HG02938 (cell line): ENCODE measurements around the gene HSPB1.
"Not testable (repeated sequence)": the region's sequence is repeated elsewhere in the genome, so short reads cannot be mapped to it uniquely, and the experiment has no call there.

Experiments
- ATAC-seq: cut with Tn5 transposase; IDR thresholded peaks from one replicate; pipeline ENCODE4 v1.9.1; 2021; ENCODE audit warnings: mild to moderate bottlenecking, moderate library complexity; ENCODE audit not compliant: unreplicated experiment

HSPB1 gene

GRCh38 chr7:76302347-76303201 is at the start of gene HSPB1:
Gene HSPB1 (plus strand): TSS chr7:76302673. CDS start chr7:76302713, 40 bp downstream.
- no peak for ATAC-seq

GRCh38 chr7:76254781-76255180 is 47.7 kb upstream of the HSPB1 start:
- ATAC-seq = no peak

DNA sequence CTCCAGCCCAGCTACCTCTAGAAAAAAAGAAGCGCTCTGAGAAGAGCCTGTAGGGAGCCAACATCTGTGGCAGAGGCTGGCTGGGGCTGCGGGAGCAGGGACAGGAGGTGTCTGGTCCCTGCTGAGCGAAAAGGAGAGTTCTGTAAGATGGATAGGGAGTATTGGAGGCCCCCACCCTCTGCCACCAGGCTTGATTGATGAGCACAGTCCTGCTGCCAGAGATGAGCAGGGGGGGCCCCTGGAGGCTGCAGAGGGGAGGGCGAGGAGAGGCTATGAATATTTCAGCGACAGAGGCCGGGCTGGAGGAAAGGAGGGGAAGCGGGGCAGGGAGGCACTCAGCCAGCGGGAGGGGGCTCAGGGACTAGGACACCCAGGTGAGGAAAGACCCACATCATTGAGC is 44.5 kb upstream of the HSPB1 start:
- ATAC-seq = no peak

DNA sequence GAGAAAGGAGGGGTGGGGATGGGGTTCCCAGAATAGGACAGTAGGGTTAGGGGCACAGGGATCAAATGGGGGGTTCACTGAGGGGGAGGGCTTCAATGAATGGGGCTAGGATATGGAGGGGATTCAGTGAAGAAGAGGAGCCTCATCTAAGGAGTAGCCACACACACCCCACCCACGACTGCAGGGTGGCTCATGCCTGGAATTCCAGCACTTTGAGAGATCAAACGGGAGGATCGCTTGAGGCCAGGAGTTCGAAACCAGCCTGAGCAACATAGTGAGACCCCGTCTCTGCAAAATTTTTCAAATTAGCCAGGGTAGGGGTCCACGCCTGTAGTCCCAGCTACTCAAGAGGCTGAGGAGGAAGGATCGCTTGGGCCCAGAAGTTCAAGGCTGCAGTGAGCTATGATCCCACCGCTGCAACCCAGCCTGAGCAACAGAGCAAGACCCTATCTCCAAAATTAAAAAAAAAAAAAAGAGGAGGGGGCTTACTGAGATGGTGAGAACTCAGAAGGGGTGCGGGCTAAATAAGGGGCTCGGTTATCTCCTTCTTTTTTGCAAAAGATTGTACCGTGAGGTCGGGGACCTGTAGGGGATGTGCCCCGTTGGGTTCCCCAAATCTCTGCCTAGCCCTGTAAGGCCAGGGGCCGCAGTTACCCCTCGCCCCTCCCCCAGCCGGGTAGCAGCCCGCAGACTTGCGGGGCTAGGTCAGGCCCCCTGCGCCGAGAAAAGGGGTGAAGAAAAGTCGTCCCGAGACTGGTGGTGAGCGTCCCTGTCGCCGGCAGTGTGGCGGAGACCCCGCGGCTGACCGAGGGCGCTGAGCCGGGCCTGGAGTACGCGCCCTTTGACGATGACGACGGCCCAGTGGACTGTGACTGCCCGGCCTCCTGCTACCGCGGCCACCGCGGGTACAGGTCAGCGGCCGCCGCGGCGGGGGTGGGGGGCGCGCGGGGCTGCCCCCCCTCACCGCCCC is 43.1 kb upstream of the HSPB1 start:
- ATAC-seq = no peak

DNA sequence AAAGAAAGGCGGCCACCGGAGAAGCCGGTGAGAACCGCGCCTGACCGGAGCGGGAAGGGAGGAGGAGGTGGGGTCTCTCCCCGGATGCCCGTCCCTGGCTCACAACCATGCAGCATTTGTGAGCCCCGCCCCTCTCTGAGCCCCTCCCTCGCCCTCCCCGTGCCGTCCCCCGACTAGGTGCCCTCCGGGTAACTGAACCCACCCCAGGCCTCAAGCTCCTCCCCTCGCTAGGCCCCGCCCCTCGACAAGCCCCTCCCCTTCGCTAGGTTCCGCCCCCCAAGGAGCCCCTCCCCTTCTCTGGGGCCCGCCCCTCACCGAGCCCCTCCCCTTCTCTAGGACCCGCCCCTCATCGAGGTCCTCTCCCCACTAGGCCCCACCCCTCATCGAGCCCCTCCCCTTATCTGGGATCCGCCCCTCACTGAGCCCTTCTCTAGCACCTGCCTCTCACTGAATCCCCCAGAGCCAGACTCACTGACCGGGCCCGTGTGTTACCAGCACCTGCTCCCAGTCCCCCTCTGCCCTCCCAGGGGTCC is 42.2 kb upstream of the HSPB1 start:
- ATAC-seq = no peak

DNA sequence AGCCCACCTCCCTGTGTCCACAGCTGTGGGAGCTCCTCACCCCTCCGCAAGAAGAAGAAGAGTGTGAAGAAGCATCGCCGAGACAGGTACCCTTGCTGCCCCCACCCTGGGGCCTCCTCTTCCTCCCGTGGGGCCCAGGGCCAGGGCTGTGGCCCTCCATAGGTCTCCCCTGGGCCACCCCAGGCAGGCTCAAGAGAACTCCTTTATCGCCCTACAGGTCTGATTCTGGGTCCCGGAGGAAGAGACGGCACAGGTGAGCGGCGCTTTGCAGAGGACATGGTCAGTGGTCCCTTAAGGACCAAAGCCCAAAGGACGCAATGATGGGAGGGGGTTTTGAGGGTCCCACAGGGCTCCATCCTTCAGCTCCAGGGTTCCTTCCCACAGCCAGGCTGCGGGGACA is 41.1 kb upstream of the HSPB1 start:
- ATAC-seq = no peak

DNA sequence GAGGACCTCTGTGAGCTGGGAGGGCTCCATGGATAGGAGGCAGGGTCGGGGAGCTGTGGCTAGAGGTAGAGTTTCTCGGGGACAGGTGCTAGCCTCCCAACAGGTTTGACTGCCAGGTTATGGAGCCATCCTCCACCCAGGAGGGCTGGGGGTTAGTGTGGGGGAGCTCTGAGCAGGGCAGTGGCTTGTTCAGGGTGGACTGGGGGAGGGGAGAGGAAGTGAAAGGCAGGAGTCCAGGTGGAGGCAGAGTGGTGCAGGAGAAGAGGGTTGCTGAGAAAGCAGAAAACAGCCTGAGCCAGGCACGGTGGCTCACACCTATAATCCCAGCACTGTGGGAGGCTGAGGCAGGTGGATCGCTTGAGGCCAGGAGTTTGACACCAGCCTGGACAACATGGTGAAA is 40.5 kb upstream of the HSPB1 start:
- ATAC-seq = no peak

DNA sequence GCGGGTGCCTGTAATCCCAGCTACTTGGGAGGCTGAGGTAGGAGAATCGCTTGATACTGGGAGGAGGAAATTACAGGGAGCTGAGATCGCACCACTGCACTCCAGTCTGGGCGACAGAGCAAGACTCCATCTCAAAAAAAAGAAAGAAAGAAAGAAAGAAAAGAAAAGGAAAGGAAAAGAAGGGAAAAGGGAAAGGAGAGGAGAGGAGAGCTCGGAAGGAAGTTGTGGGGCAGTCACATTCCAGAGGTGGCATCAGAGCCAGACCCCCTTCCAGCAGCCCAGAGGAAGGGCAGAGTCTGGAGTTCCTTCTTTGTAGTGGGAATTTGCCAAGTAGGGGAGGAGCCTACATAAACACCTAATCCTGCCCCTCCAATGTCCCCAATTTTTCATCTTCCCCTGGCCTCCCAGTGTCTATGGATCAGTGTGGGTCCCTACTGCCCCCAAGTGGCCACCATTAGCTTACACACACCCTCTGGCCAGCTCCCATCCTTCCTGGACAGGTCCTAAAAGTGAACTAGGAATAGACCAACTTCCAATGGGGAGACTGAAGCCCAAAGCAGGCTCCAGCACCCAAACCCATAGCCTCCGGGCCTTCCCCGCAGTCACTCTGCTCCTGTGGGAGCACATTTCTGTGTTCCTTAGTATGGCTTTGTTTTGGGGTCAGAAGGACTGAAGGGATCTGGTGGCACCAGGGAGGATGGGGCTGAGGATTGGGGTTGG is 39.6 kb upstream of the HSPB1 start:
- ATAC-seq = peak; percentile 56

GRCh38 chr7:76265299-76265698 is 37.2 kb upstream of the HSPB1 start:
- no peak for ATAC-seq

- ATAC-seq = no peak
Measured at GRCh38 chr7:76267107-76267893, 35.2 kb upstream of the HSPB1 start.

GRCh38 chr7:76267894-76268183 is 34.6 kb upstream of the HSPB1 start:
- ATAC-seq = no peak

- no peak for ATAC-seq
Measured at GRCh38 chr7:76268376-76268775, 34.1 kb upstream of the HSPB1 start.

GRCh38 chr7:76269895-76270294 is 32.6 kb upstream of the HSPB1 start:
- no peak for ATAC-seq

GRCh38 chr7:76271384-76271783 is 31.1 kb upstream of the HSPB1 start:
- ATAC-seq = not testable (repeated sequence)

- ATAC-seq = no peak
Measured at GRCh38 chr7:76272142-76272541, 30.3 kb upstream of the HSPB1 start.

GRCh38 chr7:76272851-76273497 is 29.5 kb upstream of the HSPB1 start:
- peak; percentile 62 for ATAC-seq

- ATAC-seq = no peak
Measured at GRCh38 chr7:76273503-76273902, 29.0 kb upstream of the HSPB1 start.

DNA sequence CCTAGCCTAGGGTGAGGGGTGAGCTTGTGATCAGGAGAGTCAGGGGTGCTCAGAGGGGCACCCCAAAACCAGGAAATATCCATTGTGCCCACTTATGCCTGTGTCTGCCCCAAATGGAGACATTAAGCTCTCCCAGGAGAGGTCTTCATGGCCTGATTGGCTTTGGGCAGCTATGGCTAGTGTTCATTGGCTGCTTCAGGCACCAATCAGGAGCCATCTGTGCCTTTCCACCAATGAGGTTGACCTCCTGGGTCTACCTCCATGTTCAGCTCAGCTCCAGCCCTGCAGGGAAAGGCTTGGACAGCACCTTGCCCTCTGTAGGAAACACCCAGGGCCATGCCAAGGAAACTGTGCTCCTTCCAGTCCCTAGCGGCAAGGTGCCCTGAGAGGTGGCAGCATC is 23.9 kb upstream of the HSPB1 start:
- no peak for ATAC-seq

GRCh38 chr7:76280408-76280807 is 22.1 kb upstream of the HSPB1 start:
- no peak for ATAC-seq
